Right hindlimb (tissue), 1 donor: Measurements from ENCODE around the gene FGB.

Experiments
- DNase-seq: peaks from one replicate; pipeline ENCODE4 v3.0.0-alpha.2; 2018

The FGB gene

GRCh38 chr4:154597798-154598774 is 35.3 kb downstream of the FGB start:
- no peak for DNase-seq

- no peak for DNase-seq
Observed at GRCh38 chr4:154602404-154603020, 39.7 kb downstream of the FGB start.

GRCh38 chr4:154603033-154603943 is 40.5 kb downstream of the FGB start:
- DNase-seq, result no peak

GRCh38 chr4:154604696-154605200 is 41.9 kb downstream of the FGB start:
- no peak for DNase-seq

- DNase-seq, result no peak
Observed at GRCh38 chr4:154606728-154607723, 44.2 kb downstream of the FGB start.

- no peak for DNase-seq
Observed at GRCh38 chr4:154608361-154609252, 45.8 kb downstream of the FGB start.

GRCh38 chr4:154609532-154609931 is 46.7 kb downstream of the FGB start:
- no peak for DNase-seq

GRCh38 chr4:154610582-154610981 is 47.8 kb downstream of the FGB start:
- no peak for DNase-seq

GRCh38 chr4:154611833-154612232 is 49.0 kb downstream of the FGB start:
- no peak for DNase-seq

- DNase-seq, result no peak
Observed at GRCh38 chr4:154612472-154613414, 49.9 kb downstream of the FGB start, which contains the start of gene FGG. FGG (minus strand) TSS chr4:154612656; CDS start chr4:154612609, 47 bp downstream.

GRCh38 chr4:154614306-154614705 is 51.5 kb downstream of the FGB start:
- no peak for DNase-seq

GRCh38 chr4:154615211-154615610 is 52.4 kb downstream of the FGB start:
- DNase-seq, result no peak

GRCh38 chr4:154616287-154616686 is 53.5 kb downstream of the FGB start:
- DNase-seq, result no peak

GRCh38 chr4:154616731-154617130 is 53.9 kb downstream of the FGB start:
- no peak for DNase-seq

GRCh38 chr4:154617820-154618317 is 55.1 kb downstream of the FGB start:
- DNase-seq, result no peak

- DNase-seq, result peak; percentile 33
Observed at GRCh38 chr4:154618708-154619315, 56.0 kb downstream of the FGB start.

- DNase-seq, result no peak
Observed at GRCh38 chr4:154620111-154620510, 57.3 kb downstream of the FGB start.
